Suppressor macrophage treated with lipopolysaccharide for 4 hours (primary cell): ENCODE results near the gene FABP3.

ENCODE experiments used
- DNase-seq: peaks from one replicate; pipeline ENCODE4 v3.0.0-alpha.2; 2020

Gene FABP3

GRCh38 chr1:31373056-31373896, at the start of gene FABP3:
FABP3 (minus strand) TSS chr1:31373076; CDS start chr1:31373014, 62 bp downstream.
- peak; percentile 39 for DNase-seq

GRCh38 chr1:31421371-31422040, 48.6 kb upstream of the FABP3 start:
- DNase-seq, result no peak

DNA sequence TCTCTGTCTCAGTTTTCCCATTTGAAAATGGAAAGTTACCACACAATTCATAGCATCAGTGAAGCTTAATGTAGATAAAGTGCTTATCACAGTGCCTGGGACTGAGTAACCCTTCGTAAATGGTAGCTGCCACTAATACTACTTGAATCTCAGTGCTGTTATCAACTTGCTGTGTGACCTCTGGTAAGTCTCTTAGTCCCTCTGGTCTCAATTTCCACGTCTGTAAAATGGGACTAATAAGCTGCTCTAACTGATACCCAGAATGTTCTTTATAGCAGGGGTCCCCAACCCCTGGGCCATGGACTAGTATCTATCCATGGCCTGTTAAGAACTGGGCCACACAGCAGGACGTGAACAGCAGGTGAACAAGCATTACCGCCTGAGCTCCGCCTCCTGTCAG, 47.8 kb upstream of the FABP3 start:
- no peak for DNase-seq

- DNase-seq, result peak; percentile 54
Measured at GRCh38 chr1:31418626-31419323, 45.9 kb upstream of the FABP3 start.

GRCh38 chr1:31417148-31417547, 44.3 kb upstream of the FABP3 start:
- DNase-seq, result peak; percentile 30

GRCh38 chr1:31416101-31416736, 43.3 kb upstream of the FABP3 start:
- DNase-seq, result no peak

- DNase-seq, result no peak
Measured at GRCh38 chr1:31415658-31416057, 42.8 kb upstream of the FABP3 start.

GRCh38 chr1:31414980-31415370, 42.1 kb upstream of the FABP3 start:
- no peak for DNase-seq

DNA sequence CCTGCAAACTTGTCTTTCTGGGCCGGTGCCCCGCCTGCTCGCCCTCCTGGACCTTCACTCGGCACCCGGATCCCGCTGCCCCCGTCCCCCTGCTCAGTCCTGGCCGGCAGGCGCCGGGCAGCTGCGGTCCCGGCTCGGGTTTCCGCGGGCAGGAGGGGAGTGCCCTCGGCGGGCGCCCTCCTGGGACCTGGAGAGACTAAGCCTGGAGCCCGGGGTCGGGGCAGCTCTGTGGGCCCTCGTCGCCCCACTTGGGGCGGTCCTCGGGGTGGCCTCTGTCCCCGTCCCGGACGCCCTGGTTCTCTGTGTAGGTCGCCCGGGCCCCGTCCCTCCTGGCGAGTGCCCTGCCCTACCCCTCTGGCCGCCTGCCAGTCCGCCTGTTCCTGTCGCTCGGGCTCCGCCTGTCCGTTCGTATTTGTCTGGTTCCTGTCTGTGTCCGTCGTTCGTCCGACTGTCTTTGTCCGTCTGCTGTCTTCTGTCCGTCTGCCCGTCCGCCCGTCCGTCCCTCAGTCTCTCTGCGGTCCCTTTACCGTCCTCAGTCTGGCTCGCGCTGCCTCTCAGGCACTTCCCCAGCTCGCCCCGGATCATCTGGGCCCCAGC, 40.6 kb upstream of the FABP3 start:
- DNase-seq, result peak; percentile 67

GRCh38 chr1:31412732-31413404, 40.0 kb upstream of the FABP3 start, which contains the start of gene SERINC2:
SERINC2 (plus strand) TSS chr1:31413213; CDS start chr1:31413266, 53 bp downstream.
- peak; percentile 42 for DNase-seq

DNA sequence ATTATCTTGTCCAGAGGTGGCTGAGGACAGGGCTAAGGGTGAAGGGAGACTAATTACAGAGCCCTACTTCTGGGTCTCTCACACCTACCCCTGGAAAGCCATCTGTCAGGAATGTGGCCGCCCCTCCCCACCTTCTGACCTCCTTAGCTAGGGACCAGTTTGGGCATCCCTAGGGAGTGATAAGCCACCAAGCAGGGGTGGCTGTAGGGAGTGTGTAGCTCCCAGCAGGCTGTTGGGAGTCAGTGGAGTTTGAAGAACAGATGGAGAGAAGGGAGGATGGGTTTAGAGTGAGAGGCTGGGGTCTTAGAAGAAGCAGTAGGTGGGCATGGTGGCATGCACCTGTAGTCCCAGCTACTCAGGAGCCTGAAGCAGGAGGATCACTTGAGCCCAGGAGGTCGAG, 39.3 kb upstream of the FABP3 start:
- no peak for DNase-seq

GRCh38 chr1:31410871-31411270, 38.0 kb upstream of the FABP3 start:
- no peak for DNase-seq

DNA sequence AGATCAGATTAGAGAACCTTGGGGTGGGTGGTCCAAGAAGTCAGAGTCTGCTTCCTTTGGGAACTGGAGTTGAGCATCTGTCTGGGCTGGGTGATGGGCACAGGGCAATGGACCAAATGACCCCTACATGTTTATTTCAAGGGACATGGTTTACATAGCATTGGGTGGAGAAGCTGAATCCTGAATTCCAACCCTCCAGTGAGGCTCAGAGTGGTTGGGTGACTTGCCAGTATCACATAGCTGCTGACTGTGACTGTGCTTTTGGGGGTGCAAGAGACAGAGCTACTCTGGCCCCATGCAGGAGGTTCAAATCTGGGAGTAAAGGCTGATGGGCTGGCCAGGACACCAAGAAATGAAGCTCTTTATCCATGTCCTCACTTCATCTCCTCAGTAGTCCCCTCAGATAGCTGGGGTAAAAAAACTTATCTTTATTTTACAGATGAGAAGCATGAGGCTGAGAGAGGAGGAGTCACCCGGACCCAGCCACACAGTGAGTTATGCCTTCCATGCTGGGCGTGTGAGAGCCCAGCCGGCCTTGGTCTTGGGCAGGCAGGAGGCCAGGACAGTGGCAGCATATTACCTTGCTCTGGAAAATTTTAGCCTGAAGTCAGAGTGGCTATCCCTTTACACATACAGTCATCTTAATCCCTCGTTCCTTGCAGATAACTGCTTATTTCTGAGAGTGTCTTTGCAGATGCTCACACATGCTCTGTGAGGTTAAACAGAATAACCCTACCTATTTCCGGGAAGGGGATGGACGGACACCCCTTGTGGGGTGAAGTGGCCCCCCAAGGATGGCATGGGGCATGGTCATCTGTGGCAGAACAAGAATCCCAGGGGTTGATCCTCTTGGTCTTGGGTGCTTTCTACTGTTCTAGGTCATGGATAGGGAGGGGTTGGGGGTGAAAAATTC, 37.3 kb upstream of the FABP3 start:
- DNase-seq, result no peak

DNA sequence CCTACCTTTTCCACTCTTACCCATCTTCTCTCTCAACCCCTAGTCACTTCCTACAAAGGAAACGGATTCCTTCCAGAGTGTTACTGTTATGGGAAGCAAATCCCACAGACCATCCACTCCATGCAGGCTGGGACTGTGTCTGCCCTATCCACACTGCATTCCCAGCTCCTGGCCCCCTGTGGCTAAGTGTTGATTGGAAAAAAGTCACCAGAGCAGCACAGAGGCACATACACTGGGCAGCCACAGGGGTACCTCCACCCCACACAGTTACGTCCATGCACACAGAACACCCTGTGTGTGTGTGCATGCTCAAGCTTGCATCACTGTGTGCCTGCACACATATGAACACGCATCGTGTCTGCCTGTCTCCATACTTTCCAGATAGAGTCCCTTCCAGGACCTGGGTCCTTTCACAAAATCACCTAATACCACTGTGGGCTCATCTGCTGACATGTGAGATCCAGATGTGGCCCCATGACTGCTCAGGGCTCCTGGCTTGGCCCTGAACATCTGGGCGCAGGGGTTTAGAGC, 36.0 kb upstream of the FABP3 start:
- DNase-seq, result no peak

GRCh38 chr1:31407029-31407626, 34.3 kb upstream of the FABP3 start:
- no peak for DNase-seq

GRCh38 chr1:31405578-31406245, 32.8 kb upstream of the FABP3 start:
- DNase-seq, result no peak

DNA sequence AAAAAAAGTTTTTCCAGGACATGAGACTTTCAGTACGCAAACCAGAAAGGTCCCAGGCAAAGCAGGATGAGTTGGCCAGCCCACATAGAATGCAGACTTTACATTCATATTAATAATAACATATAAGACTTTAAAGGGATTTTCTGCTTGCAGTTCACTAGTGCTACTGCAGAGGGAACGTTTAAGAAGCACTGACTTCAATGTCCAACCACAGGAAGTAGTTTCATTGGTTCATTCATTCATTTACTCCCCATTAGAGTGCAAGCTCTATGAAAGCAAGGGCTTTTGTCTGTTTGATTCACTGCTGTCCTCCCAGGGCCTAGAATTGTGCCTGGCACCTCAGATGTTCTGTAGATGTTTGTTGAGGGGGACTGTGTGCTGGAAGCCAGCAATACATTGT, 28.4 kb upstream of the FABP3 start:
- no peak for DNase-seq

DNA sequence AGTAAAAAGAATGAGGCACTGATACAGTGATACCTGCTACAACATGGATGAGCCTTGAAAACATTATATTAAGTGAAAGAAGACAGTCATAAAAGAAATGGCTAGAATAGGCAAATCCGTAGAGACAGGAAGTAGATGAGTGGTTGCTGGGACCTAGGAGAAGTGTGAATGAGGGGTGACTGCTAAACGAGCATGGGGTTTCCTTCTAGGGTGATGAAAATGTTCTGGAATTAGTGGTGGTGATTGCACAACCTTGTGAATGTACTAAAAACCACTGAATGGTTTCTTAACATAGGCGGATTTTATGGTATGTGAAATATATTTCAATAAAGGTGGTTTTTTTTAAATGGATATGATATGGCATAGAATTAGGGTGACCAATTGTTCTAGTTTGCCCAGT, 27.5 kb upstream of the FABP3 start:
- peak; percentile 83 for DNase-seq

- DNase-seq, result peak; percentile 41
Measured at GRCh38 chr1:31399976-31400375, 27.1 kb upstream of the FABP3 start.

- DNase-seq, result no peak
Measured at GRCh38 chr1:31398246-31398645, 25.4 kb upstream of the FABP3 start.
